HG03342 (cell line): Measurements from ENCODE around the gene PCDHB7.
"Not testable (repeated sequence)": the region's sequence is repeated elsewhere in the genome, so short reads cannot be mapped to it uniquely, and the experiment has no call there.

Experiments
- ATAC-seq: cut with Tn5 transposase; IDR thresholded peaks from one replicate; pipeline ENCODE4 v1.9.1; 2021; ENCODE audit warnings: mild to moderate bottlenecking, moderate library complexity; ENCODE audit not compliant: unreplicated experiment

Gene PCDHB7

DNA sequence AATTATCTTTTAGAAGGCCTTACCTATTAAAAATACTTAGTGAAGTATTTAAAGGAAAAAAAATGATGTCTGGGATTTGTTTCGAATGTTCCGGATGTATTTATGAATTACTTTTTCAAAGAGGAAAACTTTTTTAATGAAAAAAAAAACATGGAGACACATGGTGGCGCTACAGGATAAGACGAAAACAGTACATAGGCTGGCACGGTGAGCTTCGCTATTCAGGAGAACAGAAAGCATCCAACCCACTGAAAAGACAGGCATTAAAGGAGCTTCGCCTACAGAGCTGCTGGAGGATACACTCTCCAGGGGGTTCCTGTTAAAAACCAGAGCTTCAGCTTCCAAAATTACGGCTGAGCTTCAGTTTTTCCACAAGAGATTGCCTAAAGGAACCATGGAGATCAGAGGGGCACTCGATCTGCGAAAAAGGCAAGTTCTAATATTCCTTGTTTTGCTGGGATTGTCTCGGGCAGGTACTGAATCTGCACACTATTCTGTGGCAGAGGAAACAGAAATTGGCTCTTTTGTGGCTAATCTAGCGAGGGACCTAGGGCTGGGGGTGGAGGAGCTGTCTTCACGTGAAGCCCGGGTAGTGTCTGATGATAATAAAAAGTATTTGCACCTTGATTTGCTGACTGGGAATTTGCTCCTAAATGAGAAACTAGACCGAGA, 50.8 kb downstream of the PCDHB7 start, which contains the start of gene PCDHB14:
TSS of gene PCDHB14 (plus strand) at position 232 of the 672 bp plus-strand sequence. CDS start at position 395, 163 bp downstream.
- no peak for ATAC-seq

DNA sequence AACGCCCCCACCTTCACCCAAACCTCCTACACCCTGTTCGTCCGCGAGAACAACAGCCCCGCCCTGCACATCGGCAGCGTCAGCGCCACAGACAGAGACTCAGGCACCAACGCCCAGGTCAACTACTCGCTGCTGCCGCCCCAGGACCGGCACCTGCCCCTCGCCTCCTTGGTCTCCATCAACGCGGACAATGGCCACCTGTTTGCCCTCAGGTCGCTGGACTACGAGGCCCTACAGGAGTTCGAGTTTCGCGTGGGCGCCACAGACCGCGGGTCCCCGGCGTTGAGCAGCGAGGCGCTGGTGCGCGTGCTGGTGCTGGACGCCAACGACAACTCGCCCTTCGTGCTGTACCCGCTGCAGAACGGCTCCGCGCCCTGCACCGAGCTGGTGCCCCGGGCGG, 52.4 kb downstream of the PCDHB7 start:
- ATAC-seq, result not testable (repeated sequence)

DNA sequence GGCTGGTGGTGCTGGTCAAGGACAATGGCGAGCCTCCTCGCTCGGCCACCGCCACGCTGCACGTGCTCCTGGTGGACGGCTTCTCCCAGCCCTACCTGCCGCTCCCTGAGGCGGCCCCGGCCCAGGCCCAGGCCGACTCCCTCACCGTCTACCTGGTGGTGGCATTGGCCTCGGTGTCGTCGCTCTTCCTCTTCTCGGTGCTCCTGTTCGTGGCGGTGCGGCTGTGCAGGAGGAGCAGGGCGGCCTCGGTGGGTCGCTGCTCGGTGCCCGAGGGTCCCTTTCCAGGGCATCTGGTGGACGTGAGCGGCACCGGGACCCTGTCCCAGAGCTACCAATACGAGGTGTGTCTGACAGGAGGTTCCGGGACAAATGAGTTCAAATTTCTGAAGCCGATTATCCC, 53.0 kb downstream of the PCDHB7 start:
- ATAC-seq, result not testable (repeated sequence)
